Left renal pelvis (tissue), 4 donors: ENCODE measurements around the gene CYP4Z1. TPM values are rescaled to one million over a fixed set of nuclear protein-coding genes. Genes with fewer than 3 reads are reported as not detected.
"Not testable (repeated sequence)": the region's sequence is repeated elsewhere in the genome, so short reads cannot be mapped to it uniquely, and the experiment has no call there.

ENCODE experiments used
- DNase-seq, 4 donors: peaks; one replicate each; pipeline ENCODE4 v3.0.0-alpha.2; 2013; ENCODE audit warnings: low read depth in 4 of 4, low spot score in 3 of 4
- polyA plus RNA-seq, 4 donors: library from polyadenylated mRNA; unstranded; fragments of 120-200 nt; gene quantifications; one replicate each; pipeline ENCODE4 v1.2.1, GENCODE V29; 2013; ENCODE audit not compliant: insufficient read length in 4 of 4

CYP4Z1 gene
- under 1 TPM in 3 of 4 donors, not detected in 1; 0.20 to 0.44 (median 0.42) TPM for polyA plus RNA-seq

GRCh38 chr1:47067097-47067594, at the start of gene CYP4Z1:
Gene CYP4Z1 (plus strand): TSS chr1:47067231. CDS start chr1:47067491, 260 bp downstream.
- no peak for DNase-seq

DNA sequence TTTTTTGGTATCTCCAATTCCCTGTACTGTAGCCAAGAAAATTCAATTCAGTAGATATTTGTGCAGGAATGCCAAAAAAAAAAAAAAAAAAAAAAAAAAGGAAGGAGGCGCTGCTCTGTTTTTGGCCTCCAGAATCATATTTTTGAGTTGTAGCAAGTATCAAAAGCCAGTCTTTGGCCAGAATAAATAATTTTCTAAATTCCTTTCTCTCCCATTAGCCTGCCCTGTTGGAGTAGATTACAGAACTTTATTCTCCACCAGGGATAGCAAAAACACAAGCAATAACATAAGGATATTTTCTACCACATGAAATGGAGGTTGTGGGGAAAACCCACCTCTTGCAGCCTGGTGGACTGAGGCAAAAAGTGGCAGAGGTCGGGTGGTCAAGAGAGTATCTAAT, 46.0 kb upstream of the CYP4Z1 start:
- no peak for DNase-seq

DNA sequence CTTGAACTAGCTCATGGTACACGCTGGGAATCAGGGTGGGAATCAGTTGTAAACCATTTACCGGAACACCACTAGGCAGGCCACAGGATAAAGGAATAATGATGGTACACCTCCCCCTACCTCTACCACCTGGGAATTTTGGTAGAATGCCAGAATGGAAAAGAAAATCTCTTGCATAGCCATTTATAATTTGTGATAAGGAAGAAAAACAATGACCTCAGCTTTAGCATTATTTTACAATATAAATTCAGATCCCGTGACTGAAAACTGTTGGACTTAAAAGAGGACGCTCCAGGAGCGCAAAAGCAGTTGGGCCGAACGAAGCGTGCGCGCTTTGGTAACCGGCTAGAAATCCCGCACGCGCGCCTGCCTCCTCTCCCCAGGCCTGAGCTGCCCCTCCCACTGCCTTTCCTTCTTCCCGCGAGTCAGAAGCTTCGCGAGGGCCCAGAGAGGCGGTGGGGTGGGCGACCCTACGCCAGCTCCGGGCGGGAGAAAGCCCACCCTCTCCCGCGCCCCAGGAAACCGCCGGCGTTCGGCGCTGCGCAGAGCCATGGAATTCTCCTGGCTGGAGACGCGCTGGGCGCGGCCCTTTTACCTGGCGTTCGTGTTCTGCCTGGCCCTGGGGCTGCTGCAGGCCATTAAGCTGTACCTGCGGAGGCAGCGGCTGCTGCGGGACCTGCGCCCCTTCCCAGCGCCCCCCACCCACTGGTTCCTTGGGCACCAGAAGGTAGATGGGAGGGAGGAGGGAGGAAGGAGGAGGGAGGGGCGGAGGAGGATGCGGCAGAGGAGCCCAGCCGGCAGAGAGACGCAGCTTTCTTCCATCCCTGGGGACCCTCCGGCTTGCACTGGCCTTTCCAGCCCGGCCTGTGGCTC, 43.5 kb upstream of the CYP4Z1 start, which contains the start of gene CYP4X1:
Gene CYP4X1, plus strand, starts transcription at position 402 of the 873 bp plus-strand sequence. Its CDS starts 149 bp downstream, at position 551.
- peak in 1 of 4 donors; percentile 16 for DNase-seq

GRCh38 chr1:47024141-47024801, 42.8 kb upstream of the CYP4Z1 start:
- no peak for DNase-seq

- no peak for DNase-seq
Measured at GRCh38 chr1:47030170-47030805, 36.7 kb upstream of the CYP4Z1 start.

GRCh38 chr1:47031059-47031458, 36.0 kb upstream of the CYP4Z1 start:
- no peak for DNase-seq

- no peak for DNase-seq
Measured at GRCh38 chr1:47031585-47031984, 35.4 kb upstream of the CYP4Z1 start.

- DNase-seq = no peak
Measured at GRCh38 chr1:47036764-47037163, 30.3 kb upstream of the CYP4Z1 start.

- no peak for DNase-seq
Measured at GRCh38 chr1:47059376-47059775, 7.7 kb upstream of the CYP4Z1 start.

- DNase-seq = not testable (repeated sequence)
Measured at GRCh38 chr1:47069080-47069479, 2.0 kb downstream of the CYP4Z1 start.

GRCh38 chr1:47069509-47069908, 2.5 kb downstream of the CYP4Z1 start:
- DNase-seq = not testable (repeated sequence)

- peak in 1 of 4 donors; percentile 2 for DNase-seq
Measured at GRCh38 chr1:47089356-47089755, 22.3 kb downstream of the CYP4Z1 start.

GRCh38 chr1:47091476-47091875, 24.4 kb downstream of the CYP4Z1 start:
- not testable (repeated sequence) for DNase-seq

DNA sequence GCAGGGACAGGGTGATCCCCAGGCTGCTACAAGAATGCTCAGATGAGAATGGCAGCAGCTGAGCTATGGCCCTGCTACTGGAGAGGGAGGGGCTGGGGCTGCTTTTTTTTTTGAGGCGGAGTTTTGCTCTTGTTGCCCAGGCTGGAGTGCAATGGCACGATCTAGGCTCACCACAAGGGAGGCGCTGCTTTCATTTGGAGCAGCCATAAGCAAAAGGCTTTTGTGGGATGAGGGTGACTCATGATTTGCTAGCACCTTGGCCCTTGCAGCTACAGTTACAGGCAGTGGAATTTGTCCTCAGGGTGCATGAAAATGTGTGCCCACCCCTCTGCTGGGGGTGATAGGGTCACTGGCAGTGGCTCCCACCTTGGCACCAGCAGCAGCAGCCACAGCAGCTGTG, 37.8 kb downstream of the CYP4Z1 start:
- no peak for DNase-seq

DNA sequence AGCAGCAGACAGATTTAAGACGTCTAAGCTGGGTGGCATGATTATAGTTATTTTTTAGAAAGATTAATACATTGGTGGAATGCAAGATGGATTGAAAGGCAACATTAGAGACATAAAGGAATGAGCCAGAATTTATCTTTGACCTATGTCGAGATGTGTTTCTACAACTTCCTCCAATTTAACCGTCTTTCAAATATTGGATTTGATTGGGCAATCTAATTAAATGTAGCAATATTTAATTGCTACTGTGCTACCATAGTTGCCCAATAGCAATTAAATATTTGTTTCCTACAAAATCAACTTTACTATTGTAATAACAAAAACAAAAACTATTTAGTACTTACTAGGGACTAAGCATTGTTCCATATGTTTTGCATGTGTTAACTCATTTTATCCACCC, 39.8 kb downstream of the CYP4Z1 start:
- no peak for DNase-seq

DNA sequence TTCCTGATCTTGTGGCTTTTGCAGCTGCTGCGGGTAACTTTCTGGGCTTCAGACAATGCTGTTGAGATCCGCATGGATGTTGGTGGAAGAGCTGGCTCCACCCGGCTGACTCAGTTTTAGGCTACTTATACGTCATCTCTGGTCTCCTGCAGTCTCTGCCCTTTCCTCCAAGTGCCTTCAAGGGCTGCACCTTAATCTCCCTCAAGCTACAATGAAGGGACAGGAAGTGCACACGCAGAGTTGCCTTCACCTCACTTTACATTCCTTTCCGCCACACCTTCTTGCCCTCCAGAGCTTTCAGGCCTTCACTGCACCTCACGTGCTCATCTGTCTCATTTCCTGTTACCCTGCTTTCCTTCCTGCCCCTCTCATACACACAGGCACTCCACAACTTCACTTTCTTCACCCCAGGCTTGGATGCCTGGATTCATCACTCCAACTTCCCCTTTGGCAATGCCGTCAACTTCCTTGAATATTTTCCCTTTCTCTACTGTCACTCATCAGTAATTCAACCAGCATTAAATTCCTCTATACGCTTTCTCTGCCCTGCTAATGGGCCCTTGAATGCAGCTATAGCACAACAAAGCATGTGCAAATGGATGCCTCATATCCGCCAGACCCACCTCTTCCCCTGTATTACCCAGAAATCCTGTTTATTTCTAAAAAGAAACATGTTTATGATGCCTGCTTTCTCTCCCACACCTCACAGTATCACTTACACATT, 41.0 kb downstream of the CYP4Z1 start:
- not testable (repeated sequence) for DNase-seq

GRCh38 chr1:47109482-47109881, 42.5 kb downstream of the CYP4Z1 start:
- not testable (repeated sequence) for DNase-seq

DNA sequence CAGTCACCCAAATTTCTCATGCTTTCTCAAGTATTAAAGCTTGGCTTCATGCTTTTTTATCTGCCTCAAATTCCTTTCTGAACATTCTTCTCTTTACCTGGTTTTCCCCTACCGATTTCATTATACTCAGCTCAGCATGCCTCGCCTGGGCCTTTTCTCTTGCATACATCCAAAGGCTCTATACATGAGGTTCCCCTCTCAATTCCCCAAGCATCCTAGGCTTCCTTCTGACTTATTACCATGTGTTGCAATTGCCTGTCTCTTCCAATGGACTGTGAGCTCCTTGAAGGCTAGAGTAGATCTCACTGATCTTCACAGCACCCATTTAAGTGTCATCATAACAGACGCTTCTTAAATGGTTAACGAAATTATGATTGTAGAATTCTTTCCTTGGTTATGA, 46.1 kb downstream of the CYP4Z1 start:
- DNase-seq = no peak

- not testable (repeated sequence) for DNase-seq
Measured at GRCh38 chr1:47121039-47121438, 54.0 kb downstream of the CYP4Z1 start.

DNA sequence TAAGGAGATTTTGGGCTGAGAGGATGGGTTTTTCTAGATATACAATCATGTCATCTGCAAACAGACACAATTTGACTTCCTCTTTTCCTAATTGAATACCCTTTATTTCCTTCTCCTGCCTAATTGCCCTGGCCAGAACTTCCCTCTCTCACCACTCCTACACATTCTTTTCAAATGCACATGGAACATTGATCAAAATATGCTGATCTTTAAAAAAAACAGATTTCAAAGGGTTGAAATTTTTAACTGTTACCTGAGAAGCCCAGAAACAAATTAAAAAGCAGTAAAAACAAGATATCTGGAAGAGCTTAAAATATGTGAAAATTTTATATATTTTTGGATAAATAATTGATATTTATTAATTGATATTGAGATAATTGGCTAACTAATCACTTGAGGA, 57.8 kb downstream of the CYP4Z1 start:
- not testable (repeated sequence) for DNase-seq
